Measurements from ENCODE around the gene PHLDB1.
A peak's percentile ranks its signal among the peaks of the same experiment; 100 is the strongest.
"Not testable (repeated sequence)": the region's sequence is repeated elsewhere in the genome, so short reads cannot be mapped to it uniquely, and the experiment has no call there.

Gene PHLDB1

GRCh38 chr11:118607401-118608359 is at the start of gene PHLDB1:
TSS of gene PHLDB1 (plus strand) at chr11:118607615. CDS start at chr11:118613837, 6,222 bp downstream.
- Histone ChIP-seq H3K27ac (ENCODE audit: low read length) (no peak within 1 kb of the TSS), H3K9me3 (ENCODE audit: control insufficient read depth, low read depth, low read length) (no peaks in the 10 kb centered on the region), H3K4me3 (ENCODE audit: low read length) (peak within 1 kb of the TSS; percentile 47), H3K9ac (ENCODE audit: low read length) (no peak within 1 kb of the TSS), H3K4me1 (ENCODE audit: control insufficient read depth, low read depth, low read length) (peaks cover 22% of the 10 kb centered on the region), H3K36me3 (ENCODE audit: control insufficient read depth, low read depth, low read length) (peaks cover under 1% of the 10 kb centered on the region), H3K27me3 (ENCODE audit: control insufficient read depth, insufficient read depth, low read length) (peaks cover 81% of the 10 kb centered on the region)

GRCh38 chr11:118560806-118561205 is 46.6 kb upstream of the PHLDB1 start:
- H3K27me3 ChIP-seq (ENCODE audit: control insufficient read depth, insufficient read depth, low read length) = no peaks in the 10 kb centered on the region
- H3K4me1 ChIP-seq (ENCODE audit: control insufficient read depth, low read depth, low read length) = no peaks in the 10 kb centered on the region
- no peaks in the 10 kb centered on the region for H3K9me3 ChIP-seq (ENCODE audit: control insufficient read depth, low read depth, low read length)
- H3K4me3 ChIP-seq (ENCODE audit: low read length) = no peak overlapping the region
- H3K27ac ChIP-seq (ENCODE audit: low read length) = no peak overlapping the region
- no peak overlapping the region for H3K9ac ChIP-seq (ENCODE audit: low read length)
- no peaks in the 10 kb centered on the region for H3K36me3 ChIP-seq (ENCODE audit: control insufficient read depth, low read depth, low read length)

GRCh38 chr11:118565051-118565450 is 42.4 kb upstream of the PHLDB1 start:
- H3K9ac ChIP-seq (ENCODE audit: low read length) = no peak overlapping the region

GRCh38 chr11:118569670-118570069 is 37.7 kb upstream of the PHLDB1 start:
- no peaks in the 10 kb centered on the region for H3K36me3 ChIP-seq (ENCODE audit: control insufficient read depth, low read depth, low read length)
- no peaks in the 10 kb centered on the region for H3K4me1 ChIP-seq (ENCODE audit: control insufficient read depth, low read depth, low read length)
- no peak overlapping the region for H3K27ac ChIP-seq (ENCODE audit: low read length)
- no peak overlapping the region for H3K4me3 ChIP-seq (ENCODE audit: low read length)
- no peak overlapping the region for H3K9ac ChIP-seq (ENCODE audit: low read length)
- no peaks in the 10 kb centered on the region for H3K27me3 ChIP-seq (ENCODE audit: control insufficient read depth, insufficient read depth, low read length)
- H3K9me3 ChIP-seq (ENCODE audit: control insufficient read depth, low read depth, low read length) = no peaks in the 10 kb centered on the region

More at GRCh38 chr11:118565051-118565450, 42.4 kb upstream of the PHLDB1 start:
- Histone ChIP-seq H3K27me3 (ENCODE audit: control insufficient read depth, insufficient read depth, low read length) (no peaks in the 10 kb centered on the region), H3K9me3 (ENCODE audit: control insufficient read depth, low read depth, low read length) (no peaks in the 10 kb centered on the region), H3K4me3 (ENCODE audit: low read length) (no peak overlapping the region), H3K4me1 (ENCODE audit: control insufficient read depth, low read depth, low read length) (no peaks in the 10 kb centered on the region), H3K36me3 (ENCODE audit: control insufficient read depth, low read depth, low read length) (no peaks in the 10 kb centered on the region), H3K27ac (ENCODE audit: low read length) (no peak overlapping the region)

GRCh38 chr11:118570787-118571186 is 36.6 kb upstream of the PHLDB1 start:
- H3K9me3 ChIP-seq (ENCODE audit: control insufficient read depth, low read depth, low read length) = no peaks in the 10 kb centered on the region
- H3K27ac ChIP-seq (ENCODE audit: low read length) = no peak overlapping the region
- no peaks in the 10 kb centered on the region for H3K4me1 ChIP-seq (ENCODE audit: control insufficient read depth, low read depth, low read length)
- no peak overlapping the region for H3K4me3 ChIP-seq (ENCODE audit: low read length)
- no peak overlapping the region for H3K9ac ChIP-seq (ENCODE audit: low read length)
- H3K36me3 ChIP-seq (ENCODE audit: control insufficient read depth, low read depth, low read length) = no peaks in the 10 kb centered on the region
- H3K27me3 ChIP-seq (ENCODE audit: control insufficient read depth, insufficient read depth, low read length) = no peaks in the 10 kb centered on the region

GRCh38 chr11:118571701-118572060 is 35.7 kb upstream of the PHLDB1 start:
- not testable (repeated sequence) for H3K9me3 ChIP-seq (ENCODE audit: control insufficient read depth, low read depth, low read length); H3K27ac ChIP-seq (ENCODE audit: low read length); H3K4me1 ChIP-seq (ENCODE audit: control insufficient read depth, low read depth, low read length); H3K36me3 ChIP-seq (ENCODE audit: control insufficient read depth, low read depth, low read length); H3K27me3 ChIP-seq (ENCODE audit: control insufficient read depth, insufficient read depth, low read length)
- Histone ChIP-seq H3K4me3 (ENCODE audit: low read length) (peak overlapping the region; percentile 79), H3K9ac (ENCODE audit: low read length) (peak overlapping the region; percentile 87)

- Histone ChIP-seq H3K27ac (ENCODE audit: low read length) (peak within 1 kb of the TSS; percentile 53), H3K4me3 (ENCODE audit: low read length) (peak within 1 kb of the TSS; percentile 79), H3K27me3 (ENCODE audit: control insufficient read depth, insufficient read depth, low read length) (no peaks in the 10 kb centered on the region), H3K9ac (ENCODE audit: low read length) (peak within 1 kb of the TSS; percentile 87), H3K4me1 (ENCODE audit: control insufficient read depth, low read depth, low read length) (no peaks in the 10 kb centered on the region), H3K36me3 (ENCODE audit: control insufficient read depth, low read depth, low read length) (peaks cover under 1% of the 10 kb centered on the region), H3K9me3 (ENCODE audit: control insufficient read depth, low read depth, low read length) (no peaks in the 10 kb centered on the region)
Measured at GRCh38 chr11:118572061-118572980, 35.1 kb upstream of the PHLDB1 start, which contains the start of gene ARCN1. TSS of gene ARCN1 (plus strand) at chr11:118572409. CDS start at chr11:118572548, 139 bp downstream.

- H3K27me3 ChIP-seq (ENCODE audit: control insufficient read depth, insufficient read depth, low read length) = no peaks in the 10 kb centered on the region
- H3K4me3 ChIP-seq (ENCODE audit: low read length) = peak overlapping the region; percentile 79
- no peaks in the 10 kb centered on the region for H3K9me3 ChIP-seq (ENCODE audit: control insufficient read depth, low read depth, low read length)
- H3K27ac ChIP-seq (ENCODE audit: low read length) = peak overlapping the region; percentile 53
- peak overlapping the region; percentile 87 for H3K9ac ChIP-seq (ENCODE audit: low read length)
- peaks cover 3% of the 10 kb centered on the region for H3K36me3 ChIP-seq (ENCODE audit: control insufficient read depth, low read depth, low read length)
- no peaks in the 10 kb centered on the region for H3K4me1 ChIP-seq (ENCODE audit: control insufficient read depth, low read depth, low read length)
Measured at GRCh38 chr11:118572981-118573550, 34.3 kb upstream of the PHLDB1 start.

GRCh38 chr11:118574636-118575035 is 32.8 kb upstream of the PHLDB1 start:
- peaks cover 3% of the 10 kb centered on the region for H3K36me3 ChIP-seq (ENCODE audit: control insufficient read depth, low read depth, low read length)
- H3K27me3 ChIP-seq (ENCODE audit: control insufficient read depth, insufficient read depth, low read length) = no peaks in the 10 kb centered on the region
- no peak overlapping the region for H3K4me3 ChIP-seq (ENCODE audit: low read length)
- H3K27ac ChIP-seq (ENCODE audit: low read length) = no peak overlapping the region
- H3K4me1 ChIP-seq (ENCODE audit: control insufficient read depth, low read depth, low read length) = no peaks in the 10 kb centered on the region
- no peaks in the 10 kb centered on the region for H3K9me3 ChIP-seq (ENCODE audit: control insufficient read depth, low read depth, low read length)
- H3K9ac ChIP-seq (ENCODE audit: low read length) = no peak overlapping the region

GRCh38 chr11:118577995-118578394 is 29.4 kb upstream of the PHLDB1 start:
- H3K27me3 ChIP-seq (ENCODE audit: control insufficient read depth, insufficient read depth, low read length) = not testable (repeated sequence)
- peaks cover 15% of the 10 kb centered on the region for H3K36me3 ChIP-seq (ENCODE audit: control insufficient read depth, low read depth, low read length)

GRCh38 chr11:118581057-118581456 is 26.4 kb upstream of the PHLDB1 start:
- Histone ChIP-seq H3K9me3 (ENCODE audit: control insufficient read depth, low read depth, low read length) (no peaks in the 10 kb centered on the region), H3K4me3 (ENCODE audit: low read length) (no peak overlapping the region), H3K27me3 (ENCODE audit: control insufficient read depth, insufficient read depth, low read length) (no peaks in the 10 kb centered on the region), H3K4me1 (ENCODE audit: control insufficient read depth, low read depth, low read length) (no peaks in the 10 kb centered on the region), H3K27ac (ENCODE audit: low read length) (no peak overlapping the region), H3K9ac (ENCODE audit: low read length) (no peak overlapping the region), H3K36me3 (ENCODE audit: control insufficient read depth, low read depth, low read length) (peaks cover 40% of the 10 kb centered on the region)

More at GRCh38 chr11:118577995-118578394, 29.4 kb upstream of the PHLDB1 start:
- H3K9me3 ChIP-seq (ENCODE audit: control insufficient read depth, low read depth, low read length); H3K27ac ChIP-seq (ENCODE audit: low read length); H3K4me3 ChIP-seq (ENCODE audit: low read length); H3K9ac ChIP-seq (ENCODE audit: low read length); H3K4me1 ChIP-seq (ENCODE audit: control insufficient read depth, low read depth, low read length): not testable (repeated sequence)

All from iPS-18a (cell line).